HepG2 (cell line): Measurements from ENCODE around the gene PPOX. TPM values are rescaled to one million over a fixed set of nuclear protein-coding genes. Genes with fewer than 3 reads are reported as not detected.

Experiments
- ARID5B ChIP-seq: IDR thresholded peaks from 2 replicates; pipeline ENCODE4 v1.4.0; 2020; ENCODE audit warnings: mild to moderate bottlenecking, missing genetic modification reagents
- HNF4G ChIP-seq, 2 experiments: sonication (generic) in 1 of 2; formaldehyde crosslinking in 1 of 2; IDR thresholded peaks; 2 replicates each; pipeline versions ENCODE4 v1.4.0 to v1.6.1; 2011 to 2020; ENCODE audit warnings: borderline replicate concordance in 2 of 2, low read depth in 2 of 2, mild to moderate bottlenecking in 2 of 2, low read length in 1 of 2, missing genetic modification reagents in 1 of 2, moderate library complexity in 1 of 2
- MIER3 ChIP-seq: IDR thresholded peaks from 2 replicates; pipeline ENCODE4 v1.6.1; 2016; ENCODE audit warnings: missing compliant biosample characterization, borderline replicate concordance
- MTA1 ChIP-seq: sonication (generic); formaldehyde crosslinking; IDR thresholded peaks from 2 replicates; pipeline ENCODE4 v1.4.0; 2020; ENCODE audit warnings: missing genetic modification reagents, mild to moderate bottlenecking, borderline replicate concordance
- MTERF4 ChIP-seq: sonication (generic); formaldehyde crosslinking; IDR thresholded peaks from 2 replicates; pipeline ENCODE4 v1.8.0; 2023; ENCODE audit warnings: mild to moderate bottlenecking, missing genetic modification reagents
- ZBTB4 ChIP-seq: sonication (generic); formaldehyde crosslinking; IDR thresholded peaks from 2 replicates; pipeline ENCODE4 v1.4.0; 2020; ENCODE audit warnings: missing genetic modification reagents, mild to moderate bottlenecking, borderline replicate concordance
- ZHX1 ChIP-seq: sonication (generic); formaldehyde crosslinking; IDR thresholded peaks from 2 replicates; pipeline ENCODE4 v1.8.1; 2022; ENCODE audit warnings: low read depth, mild to moderate bottlenecking, missing genetic modification reagents
- ZNF687 ChIP-seq: sonication (generic); formaldehyde crosslinking; IDR thresholded peaks from 2 replicates; pipeline ENCODE4 v1.5.1; 2020; ENCODE audit warnings: mild to moderate bottlenecking, missing genetic modification reagents, moderate library complexity
- polyA plus RNA-seq, 8 experiments: library from polyadenylated mRNA; depleted of rRNA in 3 of 8; stranded (reverse) in 7 of 8; unstranded in 1 of 8; fragments of >200 nt; fragmentation: Illumina TruSeq in 4 of 8; extraction: Trizol in 4 of 8; gene quantifications; 2 replicates each; pipeline versions ENCODE4 v1.2.1 to v1.2.3, GENCODE V29; 2011 to 2016; ENCODE audit warnings: low read depth in 4 of 8, missing spikeins in 1 of 8, mixed read lengths in 1 of 8; ENCODE audit not compliant: insufficient read depth in 1 of 8
- total RNA-seq, 5 experiments: library from RNA; depleted of rRNA; stranded (reverse); fragments of >200 nt; fragmentation: Illumina TruSeq; extraction: Trizol; gene quantifications; 2 replicates each; pipeline ENCODE4 v1.2.3, GENCODE V29; 2016; ENCODE audit warnings: low read depth in 1 of 5
- TF ChIP-seq, protein P1 (sequence below): IDR thresholded peaks from 2 replicates; pipeline ENCODE4 v1.6.1; 2016; ENCODE audit warnings: control low read depth

PPOX gene
- total and polyA plus RNA-seq, 2 of the 13 experiments (the other 11 are each of a cell fraction or from before 2014, with no cell fraction given), result 15.5 to 27.7 TPM

DNA sequence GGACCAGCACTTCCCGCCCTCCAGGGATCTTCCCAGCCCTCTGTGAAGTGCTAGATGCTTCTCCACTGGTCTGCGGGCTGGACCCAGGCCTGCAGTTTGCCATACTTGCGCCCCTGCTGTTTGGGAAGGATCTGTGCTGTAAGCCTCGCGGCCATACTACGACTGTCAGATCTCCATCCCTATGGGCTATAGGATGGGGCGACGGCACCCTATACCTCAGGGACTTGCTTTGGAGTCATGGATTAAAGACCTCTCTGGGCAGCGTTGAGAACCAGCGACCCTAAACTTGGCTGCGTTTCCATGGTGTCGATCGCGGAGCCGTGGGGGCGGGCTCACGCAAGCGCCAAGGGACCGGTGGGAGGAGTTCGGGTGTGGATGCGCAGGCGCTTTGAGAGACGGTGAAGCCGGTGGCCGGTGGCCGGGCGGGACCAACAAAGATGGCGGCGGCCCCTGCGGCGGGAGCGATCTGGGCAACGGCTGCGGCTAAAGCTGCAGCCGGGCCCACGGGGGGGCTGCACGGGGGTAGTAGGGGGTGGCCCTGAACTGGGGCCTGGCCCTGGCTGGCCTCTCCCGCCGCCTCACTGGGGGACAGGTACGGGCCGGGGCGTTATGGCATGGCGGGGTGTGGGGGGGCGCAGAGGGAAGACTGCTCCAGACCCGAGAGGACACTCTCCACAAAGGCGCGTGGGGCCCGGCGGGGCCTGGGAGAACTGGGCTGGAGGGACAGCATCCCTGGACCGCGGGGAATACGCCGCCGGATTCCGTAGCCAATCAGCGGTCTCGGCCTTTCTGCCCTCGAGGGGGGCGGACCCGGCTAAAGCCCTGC, 6.9 kb upstream of the PPOX start, which contains the start of gene USP21 (continued):
- no peak for TF ChIP-seq MIER3 (CRISPR knock-in tag)
- peak; percentile 73 for TF ChIP-seq ZNF687 (CRISPR knock-in tag)
- 0 out of 2 replicates have a peak, but pooled peaks have one; percentile 4 for TF ChIP-seq ARID5B (CRISPR knock-in tag)
- TF ChIP-seq HNF4G (IDR thresholded peaks at IDR 0.05; ENCODE audit: borderline replicate concordance, low read depth, low read length), result no peak
- TF ChIP-seq HNF4G (CRISPR knock-in tag; IDR thresholded peaks at IDR 0.05; ENCODE audit: borderline replicate concordance, low read depth), result 0 out of 2 replicates have a peak, but pooled peaks have one; percentile 17
- TF ChIP-seq ZBTB4, result no peak
- peak; percentile 76; the same call in 1 of the 2 replicates for TF ChIP-seq ZHX1 (CRISPR knock-in tag)
- TF ChIP-seq MTERF4, result no peak
- TF ChIP-seq MTA1, result no peak
- TF ChIP-seq, protein P1, sequence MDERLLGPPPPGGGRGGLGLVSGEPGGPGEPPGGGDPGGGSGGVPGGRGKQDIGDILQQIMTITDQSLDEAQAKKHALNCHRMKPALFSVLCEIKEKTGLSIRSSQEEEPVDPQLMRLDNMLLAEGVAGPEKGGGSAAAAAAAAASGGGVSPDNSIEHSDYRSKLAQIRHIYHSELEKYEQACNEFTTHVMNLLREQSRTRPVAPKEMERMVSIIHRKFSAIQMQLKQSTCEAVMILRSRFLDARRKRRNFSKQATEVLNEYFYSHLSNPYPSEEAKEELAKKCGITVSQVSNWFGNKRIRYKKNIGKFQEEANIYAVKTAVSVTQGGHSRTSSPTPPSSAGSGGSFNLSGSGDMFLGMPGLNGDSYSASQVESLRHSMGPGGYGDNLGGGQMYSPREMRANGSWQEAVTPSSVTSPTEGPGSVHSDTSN (CRISPR knock-in tag), result no peak
